GM18858 (cell line): ENCODE data around the gene NLRC4.
"Not testable (repeated sequence)": the region's sequence is repeated elsewhere in the genome, so short reads cannot be mapped to it uniquely, and the experiment has no call there.

Source experiments
- ATAC-seq: cut with Tn5 transposase; IDR thresholded peaks from one replicate; pipeline ENCODE4 v1.9.1; 2021; ENCODE audit not compliant: unreplicated experiment

Gene NLRC4

GRCh38 chr2:32249731-32250236, 14.9 kb downstream of the NLRC4 start:
- ATAC-seq, result no peak

- ATAC-seq, result no peak
Measured at GRCh38 chr2:32248299-32248698, 16.4 kb downstream of the NLRC4 start.

- ATAC-seq, result no peak
Measured at GRCh38 chr2:32246911-32247310, 17.8 kb downstream of the NLRC4 start.

GRCh38 chr2:32242331-32242730, 22.4 kb downstream of the NLRC4 start:
- no peak for ATAC-seq

GRCh38 chr2:32237996-32238395, 26.7 kb downstream of the NLRC4 start:
- ATAC-seq, result no peak

GRCh38 chr2:32237488-32237887, 27.2 kb downstream of the NLRC4 start:
- no peak for ATAC-seq

GRCh38 chr2:32235315-32235714, 29.4 kb downstream of the NLRC4 start:
- ATAC-seq, result no peak

- no peak for ATAC-seq
Measured at GRCh38 chr2:32231959-32232358, 32.7 kb downstream of the NLRC4 start.

- ATAC-seq, result no peak
Measured at GRCh38 chr2:32229635-32230034, 35.1 kb downstream of the NLRC4 start.

- no peak for ATAC-seq
Measured at GRCh38 chr2:32228181-32228580, 36.5 kb downstream of the NLRC4 start.

- no peak for ATAC-seq
Measured at GRCh38 chr2:32227492-32227891, 37.2 kb downstream of the NLRC4 start.

- no peak for ATAC-seq
Measured at GRCh38 chr2:32222966-32223365, 41.7 kb downstream of the NLRC4 start.

GRCh38 chr2:32220445-32220844, 44.2 kb downstream of the NLRC4 start:
- no peak for ATAC-seq

GRCh38 chr2:32212295-32212694, 52.4 kb downstream of the NLRC4 start:
- ATAC-seq, result no peak

- no peak for ATAC-seq
Measured at GRCh38 chr2:32210767-32211408, 53.8 kb downstream of the NLRC4 start.

GRCh38 chr2:32203428-32203827, 61.3 kb downstream of the NLRC4 start:
- not testable (repeated sequence) for ATAC-seq

GRCh38 chr2:32200814-32201213, 63.9 kb downstream of the NLRC4 start:
- no peak for ATAC-seq

GRCh38 chr2:32192418-32192817, 72.3 kb downstream of the NLRC4 start:
- no peak for ATAC-seq

GRCh38 chr2:32189011-32189410, 75.7 kb downstream of the NLRC4 start:
- no peak for ATAC-seq

GRCh38 chr2:32182667-32183066, 82.0 kb downstream of the NLRC4 start:
- no peak for ATAC-seq
